ENCODE results near the gene MMP1. TPM values are rescaled to one million over a fixed set of nuclear protein-coding genes. Genes with fewer than 3 reads are reported as not detected.

MMP1 gene
- total RNA-seq, 2 donors from 2014 or later, result 0.16 TPM; not detected in 1

DNA sequence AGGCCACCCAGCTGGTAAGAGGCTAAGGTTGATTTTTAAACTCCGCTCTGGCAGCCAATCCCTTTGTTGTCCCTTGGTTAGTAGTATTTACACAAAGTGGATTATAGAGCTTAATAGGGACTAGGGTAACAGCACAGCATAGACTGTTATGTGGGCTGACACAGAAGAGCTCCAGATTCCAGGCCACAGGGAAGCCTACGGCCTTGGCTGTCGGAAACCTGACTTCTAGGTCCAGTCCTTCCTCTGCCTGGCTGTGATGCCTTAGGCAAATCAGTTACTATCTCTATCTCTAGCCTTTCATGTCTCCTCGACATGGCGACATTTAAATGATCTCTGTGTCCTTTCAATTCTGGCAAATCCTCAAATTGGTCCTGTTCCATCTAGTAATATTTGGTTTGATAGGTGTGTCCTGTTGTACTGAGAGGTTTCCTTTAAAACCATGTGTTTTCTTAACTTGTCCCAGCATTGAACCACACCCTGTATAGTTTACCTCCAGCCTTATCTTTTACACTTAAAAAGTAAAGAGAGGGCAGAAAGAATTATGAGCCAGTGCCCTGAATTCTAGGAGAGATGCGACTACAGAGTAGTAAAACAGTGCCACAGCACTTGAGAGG, 4.2 kb downstream of the MMP1 start:
- H3K27ac ChIP-seq, result no peak overlapping the region
- H3K9me3 ChIP-seq, result no peaks in the 10 kb centered on the region
- no peaks in the 10 kb centered on the region for H3K4me1 ChIP-seq
- TF ChIP-seq, protein P1, sequence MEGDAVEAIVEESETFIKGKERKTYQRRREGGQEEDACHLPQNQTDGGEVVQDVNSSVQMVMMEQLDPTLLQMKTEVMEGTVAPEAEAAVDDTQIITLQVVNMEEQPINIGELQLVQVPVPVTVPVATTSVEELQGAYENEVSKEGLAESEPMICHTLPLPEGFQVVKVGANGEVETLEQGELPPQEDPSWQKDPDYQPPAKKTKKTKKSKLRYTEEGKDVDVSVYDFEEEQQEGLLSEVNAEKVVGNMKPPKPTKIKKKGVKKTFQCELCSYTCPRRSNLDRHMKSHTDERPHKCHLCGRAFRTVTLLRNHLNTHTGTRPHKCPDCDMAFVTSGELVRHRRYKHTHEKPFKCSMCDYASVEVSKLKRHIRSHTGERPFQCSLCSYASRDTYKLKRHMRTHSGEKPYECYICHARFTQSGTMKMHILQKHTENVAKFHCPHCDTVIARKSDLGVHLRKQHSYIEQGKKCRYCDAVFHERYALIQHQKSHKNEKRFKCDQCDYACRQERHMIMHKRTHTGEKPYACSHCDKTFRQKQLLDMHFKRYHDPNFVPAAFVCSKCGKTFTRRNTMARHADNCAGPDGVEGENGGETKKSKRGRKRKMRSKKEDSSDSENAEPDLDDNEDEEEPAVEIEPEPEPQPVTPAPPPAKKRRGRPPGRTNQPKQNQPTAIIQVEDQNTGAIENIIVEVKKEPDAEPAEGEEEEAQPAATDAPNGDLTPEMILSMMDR (IDR thresholded peaks at IDR 0.05), result no peak
- no peaks in the 10 kb centered on the region for H3K36me3 ChIP-seq
- no peak overlapping the region for H3K4me3 ChIP-seq
- DNase-seq (ENCODE audit: low spot score), result no peak
- no peaks in the 10 kb centered on the region for H3K27me3 ChIP-seq

- TF ChIP-seq, protein P1 (IDR thresholded peaks at IDR 0.05), result no peak
- Histone ChIP-seq H3K36me3 (no peaks in the 10 kb centered on the region), H3K27ac (no peak overlapping the region), H3K4me3 (no peak overlapping the region), H3K27me3 (no peaks in the 10 kb centered on the region), H3K9me3 (no peaks in the 10 kb centered on the region), H3K4me1 (no peaks in the 10 kb centered on the region)
- DNase-seq (ENCODE audit: low spot score), result no peak
Observed at GRCh38 chr11:102792604-102793003, 5.4 kb downstream of the MMP1 start.

GRCh38 chr11:102791271-102792036, 6.5 kb downstream of the MMP1 start:
- H3K27ac ChIP-seq, result no peak overlapping the region
- TF ChIP-seq, protein P1 (IDR thresholded peaks at IDR 0.05), result no peak
- DNase-seq (ENCODE audit: low spot score), result no peak
- no peaks in the 10 kb centered on the region for H3K27me3 ChIP-seq
- no peak overlapping the region for H3K4me3 ChIP-seq
- no peaks in the 10 kb centered on the region for H3K4me1 ChIP-seq
- no peaks in the 10 kb centered on the region for H3K9me3 ChIP-seq
- H3K36me3 ChIP-seq, result no peaks in the 10 kb centered on the region

DNA sequence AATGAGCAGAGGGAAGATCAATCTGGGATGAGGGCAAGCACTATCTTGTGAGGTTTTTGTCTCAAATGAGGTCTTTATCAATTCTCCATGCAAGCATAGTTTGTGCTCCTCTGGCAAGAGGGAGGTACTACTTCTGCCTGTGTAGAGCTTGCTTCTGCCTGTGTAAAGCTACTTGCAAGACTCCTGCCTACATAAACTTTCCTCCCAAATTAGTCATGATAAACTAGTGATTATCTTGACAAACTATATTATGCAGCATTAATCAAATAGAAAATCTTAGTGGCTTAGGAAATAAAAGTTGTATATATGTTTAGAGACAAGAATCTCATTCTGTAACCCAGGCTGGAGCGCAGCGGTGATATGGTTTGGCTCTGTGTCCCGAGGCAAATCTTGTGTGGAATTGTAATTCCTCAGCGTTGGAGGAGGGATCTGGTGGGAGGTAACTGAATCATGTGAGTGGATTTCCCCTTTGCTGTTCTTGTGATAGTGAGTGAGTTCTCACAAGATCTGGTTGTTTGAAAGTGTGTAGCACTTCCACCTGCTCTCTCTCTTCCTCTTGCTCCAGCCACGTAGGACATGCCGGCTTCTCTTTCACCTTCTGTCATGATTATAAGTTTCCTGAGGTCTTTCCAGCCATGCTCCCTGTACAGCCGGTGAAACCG, 9.5 kb downstream of the MMP1 start:
- TF ChIP-seq, protein P1 (IDR thresholded peaks at IDR 0.05), result no peak

GRCh38 chr11:102784380-102784779, 13.6 kb downstream of the MMP1 start:
- Histone ChIP-seq H3K27me3 (no peaks in the 10 kb centered on the region), H3K27ac (no peak overlapping the region), H3K9me3 (no peaks in the 10 kb centered on the region), H3K4me1 (no peaks in the 10 kb centered on the region), H3K4me3 (no peak overlapping the region), H3K36me3 (no peaks in the 10 kb centered on the region)
- TF ChIP-seq, protein P1 (IDR thresholded peaks at IDR 0.05), result no peak
- DNase-seq (ENCODE audit: low spot score), result no peak

More for the DNA sequence above, 9.5 kb downstream of the MMP1 start:
- Histone ChIP-seq H3K4me3 (no peak overlapping the region), H3K27ac (no peak overlapping the region), H3K9me3 (no peaks in the 10 kb centered on the region), H3K4me1 (no peaks in the 10 kb centered on the region), H3K27me3 (no peaks in the 10 kb centered on the region), H3K36me3 (no peaks in the 10 kb centered on the region)
- DNase-seq (ENCODE audit: low spot score), result no peak

Measured in right atrium auricular region (tissue), 2 donors.